HG02759 (cell line): ENCODE results near the gene RRP9.
"Not testable (repeated sequence)": the region's sequence is repeated elsewhere in the genome, so short reads cannot be mapped to it uniquely, and the experiment has no call there.

Experiments used
- ATAC-seq: cut with Tn5 transposase; IDR thresholded peaks from one replicate; pipeline ENCODE4 v1.9.1; 2021; ENCODE audit warnings: mild to moderate bottlenecking, moderate library complexity; ENCODE audit not compliant: unreplicated experiment

RRP9 gene, protein sequence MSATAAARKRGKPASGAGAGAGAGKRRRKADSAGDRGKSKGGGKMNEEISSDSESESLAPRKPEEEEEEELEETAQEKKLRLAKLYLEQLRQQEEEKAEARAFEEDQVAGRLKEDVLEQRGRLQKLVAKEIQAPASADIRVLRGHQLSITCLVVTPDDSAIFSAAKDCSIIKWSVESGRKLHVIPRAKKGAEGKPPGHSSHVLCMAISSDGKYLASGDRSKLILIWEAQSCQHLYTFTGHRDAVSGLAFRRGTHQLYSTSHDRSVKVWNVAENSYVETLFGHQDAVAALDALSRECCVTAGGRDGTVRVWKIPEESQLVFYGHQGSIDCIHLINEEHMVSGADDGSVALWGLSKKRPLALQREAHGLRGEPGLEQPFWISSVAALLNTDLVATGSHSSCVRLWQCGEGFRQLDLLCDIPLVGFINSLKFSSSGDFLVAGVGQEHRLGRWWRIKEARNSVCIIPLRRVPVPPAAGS

DNA sequence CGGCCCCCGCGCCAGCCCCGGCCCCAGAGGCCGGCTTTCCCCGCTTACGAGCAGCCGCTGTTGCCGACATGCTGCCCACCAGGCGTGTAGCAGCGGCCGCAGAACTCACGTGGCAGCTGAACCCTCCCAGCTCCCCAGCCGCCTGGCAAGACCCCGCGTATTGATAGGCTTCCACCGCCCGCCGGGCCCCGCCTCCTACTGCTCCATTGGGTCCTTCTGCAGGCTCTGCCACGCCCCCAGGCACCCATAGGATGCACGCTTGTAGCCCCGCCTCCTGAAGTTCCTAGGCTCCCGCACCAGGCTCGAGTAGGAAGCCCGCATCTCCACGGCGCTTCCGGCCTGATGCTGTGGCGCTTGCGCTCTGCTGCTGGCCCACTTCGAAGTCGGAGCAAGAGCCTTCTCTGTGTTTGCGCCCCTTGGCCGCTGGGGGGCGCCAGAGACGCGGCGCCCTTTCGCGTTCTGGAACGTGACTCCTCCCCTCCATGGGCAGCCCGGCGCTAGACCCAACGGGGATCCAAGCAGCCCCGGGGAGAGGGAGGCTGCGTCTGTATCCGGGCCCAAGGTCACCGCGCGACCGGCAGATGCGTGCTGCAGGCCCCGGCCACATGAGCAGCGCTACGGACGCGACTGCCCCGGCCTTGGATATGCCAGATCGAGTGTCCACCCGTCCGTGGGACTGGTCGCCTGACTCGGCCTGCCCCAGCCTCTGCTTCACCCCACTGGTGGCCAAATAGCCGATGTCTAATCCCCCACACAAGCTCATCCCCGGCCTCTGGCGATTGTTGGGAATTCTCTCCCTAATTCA, at the start of gene RRP9, which contains the start of gene PARP3:
Gene RRP9 (minus strand): TSS at position 107 of the 805 bp plus-strand sequence. CDS start 37 bp downstream, at position 70.
Gene PARP3 (plus strand): TSS at position 566 of the 805 bp plus-strand sequence. CDS start 993 bp downstream, outside the sequence.
- peak; percentile 88 for ATAC-seq

DNA sequence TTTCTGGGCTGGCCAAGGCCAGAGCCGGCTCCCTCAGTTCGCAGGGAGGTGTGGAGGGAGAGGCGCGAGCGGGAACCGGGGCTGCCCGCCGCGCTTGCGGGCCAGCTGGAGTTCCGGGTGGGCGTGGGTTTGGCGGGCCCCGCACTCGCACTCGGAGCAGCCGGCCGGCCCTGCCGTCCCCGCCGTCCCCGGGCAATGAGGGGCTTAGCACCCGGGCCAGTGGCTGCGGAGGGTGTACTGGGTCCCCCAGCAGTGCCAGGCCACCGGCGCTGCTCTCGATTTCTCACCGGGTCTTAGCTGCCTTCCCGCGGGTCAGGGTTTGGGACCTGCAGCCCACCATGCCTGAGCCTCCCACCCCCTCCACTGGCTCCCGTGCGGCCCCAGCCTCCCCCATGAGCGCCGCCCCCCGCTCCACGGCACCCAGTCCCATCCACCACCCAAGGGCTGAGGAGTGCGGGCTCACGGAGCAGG, 48.8 kb upstream of the RRP9 start:
- not testable (repeated sequence) for ATAC-seq

DNA sequence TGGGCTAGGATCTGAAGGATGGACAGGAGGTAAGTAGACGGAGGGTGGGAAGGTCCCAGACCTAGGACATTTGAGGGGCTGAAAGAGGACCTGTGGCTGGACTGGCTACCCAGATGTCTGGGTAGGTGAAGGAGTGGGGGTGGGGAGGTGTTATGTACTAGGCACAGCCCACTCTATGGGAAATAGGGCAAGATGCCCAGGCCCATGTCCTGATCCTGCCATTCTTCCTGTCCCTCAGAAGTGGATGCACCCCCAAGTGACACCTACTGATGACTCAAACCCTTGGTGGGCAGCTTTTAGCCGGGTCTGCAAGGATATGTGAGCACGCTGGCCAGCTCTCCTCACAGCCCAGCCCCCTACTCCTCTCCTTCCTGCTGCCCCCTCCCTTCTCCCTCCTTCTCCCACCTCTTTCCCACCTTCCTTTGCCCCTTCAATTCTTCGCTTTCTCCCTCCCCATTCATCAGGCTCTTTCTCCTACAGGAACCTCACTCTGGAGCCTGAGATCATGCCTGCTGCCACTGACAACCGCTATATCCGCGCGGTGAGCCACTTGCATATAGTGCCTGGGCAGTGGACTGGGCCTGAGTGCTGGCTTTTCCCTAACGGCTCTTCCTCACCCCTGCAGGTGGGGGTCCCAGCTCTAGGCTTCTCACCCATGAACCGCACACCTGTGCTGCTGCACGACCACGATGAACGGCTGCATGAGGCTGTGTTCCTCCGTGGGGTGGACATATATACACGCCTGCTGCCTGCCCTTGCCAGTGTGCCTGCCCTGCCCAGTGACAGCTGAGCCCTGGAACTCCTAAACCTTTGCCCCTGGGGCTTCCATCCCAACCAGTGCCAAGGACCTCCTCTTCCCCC, 46.8 kb upstream of the RRP9 start:
- no peak for ATAC-seq

DNA sequence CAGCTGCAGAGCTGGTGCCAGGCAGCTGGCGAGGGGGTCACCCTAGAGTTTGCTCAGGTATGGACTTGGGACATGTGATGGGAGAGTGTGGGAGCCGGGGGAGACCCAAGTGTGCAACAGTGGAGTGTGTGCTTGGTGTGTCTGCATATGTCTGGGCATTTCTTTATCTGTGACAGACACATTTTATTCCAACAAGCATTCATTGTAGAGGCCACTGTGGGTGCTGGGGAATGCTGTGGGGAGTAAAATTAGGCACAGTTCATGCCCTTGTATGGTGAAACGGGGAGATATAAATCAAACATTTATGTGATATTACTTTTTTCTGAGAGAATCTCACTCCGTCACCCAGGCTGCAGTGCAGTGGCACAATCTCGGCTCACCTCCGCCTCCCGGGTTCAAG, 45.9 kb upstream of the RRP9 start:
- ATAC-seq = no peak

DNA sequence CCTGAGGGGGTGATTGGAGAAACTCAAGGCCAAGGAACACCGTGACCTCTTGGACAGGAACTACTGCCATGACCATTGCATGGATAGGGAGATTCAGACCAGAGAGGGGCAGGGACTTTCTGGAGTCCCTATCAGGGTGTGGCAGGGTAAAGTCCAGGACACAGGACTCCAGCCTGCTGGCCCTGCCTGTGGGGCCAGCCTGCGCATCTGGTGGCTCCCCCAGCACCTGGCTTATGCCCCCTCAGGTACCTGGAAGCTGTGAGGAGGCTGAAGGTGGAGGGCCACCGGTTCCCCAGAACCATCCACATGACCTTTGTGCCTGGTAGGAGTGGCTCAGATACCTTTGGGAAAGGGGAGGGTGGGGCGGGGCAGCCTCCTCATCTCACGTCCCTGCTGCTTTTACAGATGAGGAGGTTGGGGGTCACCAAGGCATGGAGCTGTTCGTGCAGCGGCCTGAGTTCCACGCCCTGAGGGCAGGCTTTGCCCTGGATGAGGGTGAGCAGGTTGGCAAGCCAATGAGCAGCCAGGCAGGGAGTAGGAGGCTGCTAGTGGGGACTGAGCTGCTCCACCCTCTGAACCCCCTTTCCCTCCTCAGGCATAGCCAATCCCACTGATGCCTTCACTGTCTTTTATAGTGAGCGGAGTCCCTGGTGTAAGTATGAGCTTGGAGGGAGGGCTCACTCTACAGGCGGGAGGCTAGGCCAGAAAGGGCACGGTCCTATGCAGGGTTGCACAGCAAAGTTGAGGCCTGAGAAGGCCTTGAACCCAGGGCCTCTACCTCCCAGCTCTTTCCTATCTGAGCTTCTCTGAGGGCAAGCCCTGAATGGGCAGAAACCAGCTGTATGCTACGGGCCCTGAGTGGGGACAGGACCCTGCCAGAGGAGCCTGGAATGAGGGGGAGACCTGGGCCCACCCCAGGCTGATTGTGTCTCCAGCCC, 44.6 kb upstream of the RRP9 start:
- ATAC-seq = no peak

DNA sequence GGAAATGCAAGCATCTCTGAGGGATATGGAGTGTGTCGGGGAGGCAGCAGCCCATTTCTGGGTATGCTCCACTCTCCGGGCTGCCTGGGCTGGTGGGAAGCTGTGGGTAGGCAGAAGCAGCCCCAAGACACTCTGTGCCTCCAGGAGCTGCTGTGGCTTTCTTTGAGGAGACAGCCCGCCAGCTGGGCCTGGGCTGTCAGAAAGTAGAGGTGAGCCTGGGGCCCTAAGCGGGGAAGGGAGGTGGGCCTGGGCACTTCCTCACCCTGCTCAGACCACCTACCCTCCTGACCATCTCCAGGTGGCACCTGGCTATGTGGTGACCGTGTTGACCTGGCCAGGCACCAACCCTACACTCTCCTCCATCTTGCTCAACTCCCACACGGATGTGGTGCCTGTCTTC, 43.4 kb upstream of the RRP9 start:
- ATAC-seq = no peak

DNA sequence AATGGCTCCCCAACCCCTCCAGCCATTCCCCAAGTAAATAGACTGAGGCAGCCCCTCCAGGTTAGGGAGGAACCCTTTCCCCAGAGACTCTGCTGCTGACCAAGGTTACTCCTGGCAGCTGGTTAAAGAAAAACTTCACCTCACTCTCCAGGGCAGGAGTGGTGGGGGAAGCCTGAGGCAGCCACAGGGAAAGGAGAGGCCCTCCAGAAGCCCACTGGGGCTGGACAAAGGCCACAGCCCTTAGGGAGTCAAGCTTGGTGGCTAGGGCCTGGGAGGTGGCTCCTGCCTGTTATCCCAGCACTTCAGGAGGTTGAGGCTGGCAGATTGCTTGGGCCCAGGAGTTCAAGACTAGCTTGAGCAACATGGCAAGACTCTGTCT, 42.6 kb upstream of the RRP9 start:
- no peak for ATAC-seq

DNA sequence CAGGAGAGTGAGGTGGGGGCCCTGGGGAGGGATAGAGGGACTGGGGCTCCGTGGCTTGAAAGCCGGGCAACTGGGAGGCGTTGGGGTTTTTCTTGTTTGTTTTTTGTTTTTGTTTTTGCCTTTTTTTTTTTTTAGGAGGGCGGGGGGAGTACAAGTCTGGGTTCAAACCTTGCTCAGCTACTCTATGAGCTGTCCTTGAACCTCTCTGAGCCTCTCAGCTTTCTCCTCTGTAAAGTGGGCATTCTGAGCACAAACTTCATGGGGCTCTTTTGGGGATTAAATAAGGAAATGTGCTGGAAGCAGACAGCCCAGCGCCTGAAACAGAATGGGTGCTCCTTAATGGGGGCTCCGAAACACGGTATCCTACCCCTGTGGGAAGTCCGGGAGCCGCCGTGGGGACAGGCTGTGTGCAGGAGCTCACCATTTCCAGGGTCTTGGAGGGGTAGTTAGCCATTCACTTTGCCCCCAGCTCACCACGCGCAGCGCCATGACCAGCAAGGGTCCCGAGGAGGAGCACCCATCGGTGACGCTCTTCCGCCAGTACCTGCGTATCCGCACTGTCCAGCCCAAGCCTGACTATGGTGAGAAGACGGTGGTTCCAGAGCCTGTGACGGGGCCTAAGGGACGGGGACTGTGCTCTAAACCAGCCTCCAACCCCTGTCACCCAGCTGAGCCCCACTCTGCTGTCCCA, 42.0 kb upstream of the RRP9 start:
- ATAC-seq = no peak

DNA sequence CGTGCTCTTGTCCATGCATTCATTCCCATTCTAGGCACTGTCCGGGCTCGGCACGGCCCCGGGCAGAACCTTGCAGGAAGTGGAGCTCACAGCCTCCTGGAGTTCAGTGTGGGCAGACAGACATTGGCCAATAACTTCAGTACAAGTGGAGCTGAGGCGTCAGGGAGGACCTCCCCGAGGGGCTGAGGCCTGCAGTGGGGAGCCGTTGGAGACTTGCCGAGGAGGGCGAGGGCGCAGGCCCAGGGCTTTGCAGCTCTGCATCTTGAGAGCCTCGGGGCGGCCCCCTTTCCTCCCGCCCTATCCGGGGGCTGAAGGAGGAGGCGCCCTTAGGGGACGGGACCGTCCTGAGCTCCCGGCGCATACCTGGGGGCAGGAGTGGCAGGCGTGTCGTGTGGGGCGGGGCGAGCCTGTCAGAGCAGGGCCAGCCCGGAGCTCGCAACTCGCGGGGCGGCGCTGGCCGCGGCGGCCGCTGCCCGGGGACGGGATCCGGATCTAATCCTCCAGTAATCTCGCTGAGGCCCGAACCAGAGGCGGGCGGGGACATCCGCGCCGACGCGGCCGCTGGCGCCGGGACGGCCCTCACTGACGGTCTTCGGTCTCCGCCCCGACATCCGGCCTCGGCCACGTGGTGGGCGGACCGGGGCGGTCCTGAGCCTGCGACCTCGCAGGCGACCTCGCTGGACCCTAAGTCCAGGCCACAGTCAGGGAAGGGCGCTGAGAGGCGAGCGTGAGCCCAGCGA, 41.3 kb upstream of the RRP9 start, which contains the start of gene ACY1:
Gene ACY1 (plus strand): TSS at position 698 of the 740 bp plus-strand sequence. CDS start 530 bp downstream, outside the sequence.
- peak; percentile 86 for ATAC-seq

DNA sequence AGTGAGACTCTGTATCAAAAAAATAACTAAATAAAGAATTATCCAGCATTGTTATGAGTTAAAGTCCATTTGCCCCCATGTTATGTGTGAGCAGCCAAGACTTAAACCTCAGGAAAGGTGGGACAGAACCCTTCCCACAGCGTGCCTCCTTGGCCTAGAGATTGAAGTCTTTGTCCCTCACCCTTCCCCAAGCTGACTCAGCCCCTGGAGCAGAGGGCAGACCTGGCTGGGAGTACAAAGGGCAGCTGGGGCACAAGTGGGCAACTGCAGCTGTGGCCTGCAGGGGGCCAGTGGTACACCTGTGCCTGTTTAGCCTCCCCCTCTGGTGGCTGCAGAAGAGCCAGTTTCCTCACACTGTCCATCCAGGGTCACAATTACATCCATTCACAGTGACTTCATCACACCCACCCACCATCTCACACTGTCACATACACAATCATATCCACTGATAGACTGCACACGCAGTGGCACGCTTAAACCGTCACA, 40.7 kb upstream of the RRP9 start:
- ATAC-seq = peak; percentile 46

DNA sequence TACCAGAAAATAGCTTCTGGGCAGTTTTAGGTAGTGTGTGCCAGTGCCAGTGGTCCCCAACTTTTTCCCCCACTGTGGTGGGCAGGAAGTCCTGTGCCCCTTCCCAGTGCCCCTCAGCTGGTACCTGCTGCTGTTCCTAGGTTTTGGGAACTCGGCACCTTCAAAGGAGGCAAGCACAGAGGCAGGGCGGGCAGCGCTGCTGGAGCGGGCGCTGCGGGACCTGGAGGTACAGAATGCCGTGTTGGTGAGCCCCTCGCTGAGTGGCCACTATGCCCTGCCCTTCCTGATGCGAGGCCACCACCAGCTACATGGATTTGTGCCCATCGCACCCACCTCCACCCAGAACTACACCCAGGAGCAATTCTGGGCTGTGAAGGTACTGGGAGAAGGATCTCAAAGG, 38.5 kb upstream of the RRP9 start:
- no peak for ATAC-seq

DNA sequence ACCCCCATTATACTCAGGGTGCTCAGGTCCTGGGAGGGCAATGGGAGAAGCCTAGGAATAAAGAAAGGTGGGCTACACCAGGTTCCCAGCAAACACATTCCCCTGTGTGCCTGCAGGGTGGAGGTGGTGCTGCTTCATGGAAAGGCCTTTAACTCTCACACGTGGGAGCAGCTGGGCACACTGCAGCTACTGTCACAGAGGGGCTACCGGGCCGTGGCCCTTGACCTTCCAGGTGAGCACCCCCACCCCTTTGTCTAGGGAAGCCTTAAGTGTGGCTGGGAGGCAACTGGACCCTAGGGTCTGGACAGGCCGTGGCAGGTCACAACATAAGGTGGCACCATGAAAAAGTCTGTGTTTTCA, 36.4 kb upstream of the RRP9 start:
- ATAC-seq = no peak

DNA sequence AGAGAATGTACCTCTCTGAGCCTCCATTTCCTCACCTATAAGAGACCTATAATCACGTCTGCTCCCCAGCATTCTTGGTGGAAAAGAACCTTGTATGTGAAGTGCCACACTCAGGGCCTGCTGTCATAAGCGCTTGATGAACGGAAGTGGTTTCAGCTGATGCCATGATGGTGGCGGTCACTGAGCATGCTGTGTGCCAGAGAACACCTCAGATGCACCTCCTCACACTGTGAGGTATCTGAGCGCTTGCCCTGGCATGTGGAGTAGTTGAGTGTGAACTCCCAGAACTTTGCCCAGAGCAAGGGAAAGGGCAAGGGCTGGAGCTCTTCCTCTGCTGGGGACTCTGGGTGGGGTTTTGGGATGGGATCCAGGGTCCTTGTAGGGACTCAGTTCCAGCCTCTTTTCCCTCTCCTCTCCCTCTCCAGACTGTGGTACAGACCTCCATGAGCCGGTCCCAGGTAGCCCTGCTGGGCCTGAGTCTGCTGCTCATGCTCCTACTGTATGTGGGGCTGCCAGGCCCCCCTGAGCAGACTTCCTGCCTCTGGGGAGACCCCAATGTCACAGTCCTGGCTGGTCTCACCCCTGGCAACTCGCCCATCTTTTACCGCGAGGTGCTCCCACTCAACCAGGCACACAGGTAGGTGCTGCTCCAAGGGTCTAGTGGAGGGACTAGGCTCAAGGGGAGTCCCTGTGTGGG, 35.9 kb upstream of the RRP9 start:
- ATAC-seq = no peak

DNA sequence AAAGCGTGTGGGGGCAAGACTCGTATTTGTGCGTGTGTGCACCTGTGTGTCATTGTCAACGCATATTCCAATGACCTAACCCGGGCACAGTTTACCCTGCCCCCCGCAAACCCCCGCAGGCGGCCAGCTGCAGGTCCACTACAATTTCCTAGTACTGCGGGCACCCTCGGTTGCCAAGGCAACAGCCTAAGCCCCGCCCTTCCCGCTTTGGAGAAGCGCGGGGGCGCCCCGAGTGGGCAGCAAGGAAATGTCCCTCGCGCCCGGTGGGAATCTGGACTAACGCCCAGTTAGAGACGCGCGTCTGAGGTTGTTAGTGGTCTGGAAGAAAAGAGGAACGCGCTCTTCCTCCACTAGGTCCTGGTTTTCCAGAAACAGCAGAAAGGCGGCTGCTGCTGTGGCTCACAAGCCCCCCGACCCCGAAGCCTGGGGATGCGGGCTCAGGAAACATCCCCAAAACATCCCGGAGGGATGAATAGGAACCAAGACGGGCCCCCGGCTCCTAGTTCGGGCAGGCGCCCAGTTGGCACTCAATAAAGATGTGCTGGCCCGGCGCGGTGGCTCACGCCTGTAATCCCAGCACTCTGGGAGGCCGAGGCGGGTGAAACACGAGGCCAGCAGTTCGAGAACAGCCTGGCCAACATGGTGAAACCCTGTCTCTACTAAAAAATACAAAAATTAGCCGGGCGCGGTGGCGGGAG, 34.3 kb upstream of the RRP9 start:
- no peak for ATAC-seq

DNA sequence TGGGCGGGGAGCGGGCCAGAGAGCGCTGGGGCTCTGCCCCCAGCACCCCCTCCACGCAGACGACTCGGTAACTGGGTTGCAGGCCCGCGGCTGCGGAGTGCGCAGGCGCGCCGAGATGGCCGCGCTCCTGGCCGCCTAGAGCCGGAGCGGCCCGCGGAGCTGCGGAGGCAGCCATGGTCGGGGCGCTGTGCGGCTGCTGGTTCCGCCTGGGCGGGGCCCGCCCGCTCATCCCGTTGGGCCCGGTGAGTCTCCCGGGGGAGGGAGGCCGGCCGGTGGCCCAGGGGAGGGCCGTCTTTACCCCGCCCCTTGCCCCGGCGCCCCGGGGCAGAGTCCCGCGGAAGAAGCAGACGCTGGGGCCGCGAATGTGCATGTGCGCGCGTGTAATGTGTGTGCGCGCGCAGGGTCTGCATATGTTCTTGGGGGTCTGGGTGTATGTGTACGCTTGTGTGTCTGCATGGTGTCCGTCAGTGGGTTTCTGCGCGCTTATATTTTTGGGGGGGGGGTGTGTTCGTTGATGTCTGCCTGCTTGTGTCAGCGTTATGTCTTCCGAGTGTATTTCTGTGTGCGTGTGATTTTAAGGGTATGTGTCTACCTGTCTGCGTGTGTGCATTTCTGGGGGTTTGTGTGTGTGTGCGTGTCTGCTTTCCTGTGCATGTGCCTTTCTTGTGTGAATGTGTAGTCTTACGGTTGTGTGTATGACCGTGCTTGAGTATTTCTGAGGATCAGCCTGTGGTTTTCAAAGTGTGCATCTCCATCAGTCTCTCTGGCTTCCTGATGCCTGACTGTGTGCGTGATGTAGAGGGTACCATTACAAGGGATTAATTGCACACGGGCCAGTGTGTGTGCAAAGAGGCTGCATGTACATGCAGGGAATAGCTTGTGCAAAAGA, 33.5 kb upstream of the RRP9 start, which contains the start of gene ABHD14A:
Gene ABHD14A (plus strand): TSS at position 102 of the 889 bp plus-strand sequence. CDS start 72 bp downstream, at position 174.
- ATAC-seq = peak; percentile 69
